Panc1 (cell line): ENCODE data around the gene TRIM56.

Source experiments
- POLR2AphosphoS5 ChIP-seq: IDR thresholded peaks from 2 replicates; pipeline ENCODE4 v1.6.1; 2012; ENCODE audit warnings: mild to moderate bottlenecking, low read depth, low read length, moderate library complexity
- SIN3A ChIP-seq: IDR thresholded peaks from 2 replicates; pipeline ENCODE4 v1.6.1; 2012; ENCODE audit warnings: low read depth, mild to moderate bottlenecking, low read length, moderate library complexity, borderline replicate concordance; ENCODE audit not compliant: insufficient read depth
- TCF7L2 ChIP-seq: IDR thresholded peaks from 2 replicates; pipeline ENCODE4 v1.6.1; 2011; ENCODE audit warnings: mild to moderate bottlenecking, low read depth, low read length, inconsistent platforms
- TF ChIP-seq, protein P1 (sequence below): fragments of 450-650 bp; IDR thresholded peaks from 2 replicates; pipeline ENCODE4 v1.5.1; 2017; ENCODE audit warnings: mild to moderate bottlenecking

DNA sequence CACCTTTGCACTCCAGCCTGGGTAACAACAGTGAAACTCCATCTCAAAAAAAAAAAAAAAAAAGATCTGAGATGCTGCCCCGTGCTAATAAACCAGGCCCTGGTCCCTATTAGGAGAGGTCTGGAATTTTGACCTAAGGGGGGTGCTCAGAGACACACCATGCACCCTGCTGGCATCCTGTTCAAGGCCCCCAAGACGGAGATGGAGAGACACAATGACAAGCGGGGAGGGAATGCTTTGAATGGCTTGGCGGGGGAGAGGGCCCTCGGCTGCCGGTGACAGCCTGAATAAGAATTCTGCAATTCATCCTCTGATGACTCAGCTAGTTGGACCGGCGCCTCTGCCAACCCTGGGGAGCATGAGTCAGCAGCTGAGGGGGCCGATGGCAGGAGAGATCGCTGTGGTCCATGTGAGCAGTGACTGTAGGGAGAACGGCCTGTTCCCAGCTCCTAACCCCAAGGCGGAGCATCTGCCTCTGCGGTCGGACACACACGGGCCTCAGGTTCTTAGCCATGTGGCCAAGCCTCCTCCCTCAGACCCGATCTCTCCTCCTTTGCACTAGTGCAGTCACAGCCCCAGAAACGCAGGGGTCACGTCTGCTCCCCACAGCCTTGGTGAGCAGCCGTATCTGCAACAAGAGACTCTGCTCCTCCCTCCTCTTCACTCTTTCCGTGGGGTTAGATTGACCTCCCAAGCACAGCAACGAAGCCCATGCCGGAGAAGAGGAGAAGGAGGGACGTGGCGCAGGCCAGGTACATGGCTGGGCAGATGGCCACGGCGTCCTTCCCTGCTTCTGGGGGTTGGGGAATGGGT is 14.9 kb downstream of the TRIM56 start:
- TF ChIP-seq, protein P1, sequence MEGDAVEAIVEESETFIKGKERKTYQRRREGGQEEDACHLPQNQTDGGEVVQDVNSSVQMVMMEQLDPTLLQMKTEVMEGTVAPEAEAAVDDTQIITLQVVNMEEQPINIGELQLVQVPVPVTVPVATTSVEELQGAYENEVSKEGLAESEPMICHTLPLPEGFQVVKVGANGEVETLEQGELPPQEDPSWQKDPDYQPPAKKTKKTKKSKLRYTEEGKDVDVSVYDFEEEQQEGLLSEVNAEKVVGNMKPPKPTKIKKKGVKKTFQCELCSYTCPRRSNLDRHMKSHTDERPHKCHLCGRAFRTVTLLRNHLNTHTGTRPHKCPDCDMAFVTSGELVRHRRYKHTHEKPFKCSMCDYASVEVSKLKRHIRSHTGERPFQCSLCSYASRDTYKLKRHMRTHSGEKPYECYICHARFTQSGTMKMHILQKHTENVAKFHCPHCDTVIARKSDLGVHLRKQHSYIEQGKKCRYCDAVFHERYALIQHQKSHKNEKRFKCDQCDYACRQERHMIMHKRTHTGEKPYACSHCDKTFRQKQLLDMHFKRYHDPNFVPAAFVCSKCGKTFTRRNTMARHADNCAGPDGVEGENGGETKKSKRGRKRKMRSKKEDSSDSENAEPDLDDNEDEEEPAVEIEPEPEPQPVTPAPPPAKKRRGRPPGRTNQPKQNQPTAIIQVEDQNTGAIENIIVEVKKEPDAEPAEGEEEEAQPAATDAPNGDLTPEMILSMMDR, result no peak
- TF ChIP-seq POLR2AphosphoS5 (peak; percentile 88), SIN3A (peak; percentile 92; the same call in 1 of the 2 replicates), TCF7L2 (peak; percentile 85)
